ENCODE measurements around the gene MATN3. TPM values are rescaled to one million over a fixed set of nuclear protein-coding genes. Genes with fewer than 3 reads are reported as not detected.

The MATN3 gene
- total RNA-seq, 2 experiments from 2014 or later, result not detected

DNA sequence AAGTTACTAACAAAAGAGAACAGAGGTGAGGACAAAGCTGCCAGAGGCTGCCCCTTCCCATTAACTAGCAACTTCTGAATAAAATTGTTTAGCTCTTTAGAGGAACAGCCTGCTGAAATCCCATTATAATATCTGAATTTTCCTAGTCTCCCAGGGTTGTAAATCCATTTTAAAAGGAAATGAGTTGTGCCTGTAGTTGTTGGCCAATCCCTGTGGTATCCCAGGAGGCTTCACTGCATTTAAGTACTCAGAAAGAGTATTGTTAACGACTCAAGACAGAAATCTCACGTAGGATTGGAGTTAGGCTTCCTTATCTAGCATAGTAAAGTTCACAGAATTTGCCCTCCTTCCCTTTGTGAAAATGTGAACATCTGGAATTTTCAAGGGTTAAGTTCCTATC is 30.1 kb upstream of the MATN3 start:
- CTCF ChIA-PET, result interaction anchor here (1.3 kb wide), 1 partner anchor 141 kb away, joined by 3 read pairs; no protein-coding TSS in a partner anchor
- POLR2A ChIA-PET, result no interaction called here

DNA sequence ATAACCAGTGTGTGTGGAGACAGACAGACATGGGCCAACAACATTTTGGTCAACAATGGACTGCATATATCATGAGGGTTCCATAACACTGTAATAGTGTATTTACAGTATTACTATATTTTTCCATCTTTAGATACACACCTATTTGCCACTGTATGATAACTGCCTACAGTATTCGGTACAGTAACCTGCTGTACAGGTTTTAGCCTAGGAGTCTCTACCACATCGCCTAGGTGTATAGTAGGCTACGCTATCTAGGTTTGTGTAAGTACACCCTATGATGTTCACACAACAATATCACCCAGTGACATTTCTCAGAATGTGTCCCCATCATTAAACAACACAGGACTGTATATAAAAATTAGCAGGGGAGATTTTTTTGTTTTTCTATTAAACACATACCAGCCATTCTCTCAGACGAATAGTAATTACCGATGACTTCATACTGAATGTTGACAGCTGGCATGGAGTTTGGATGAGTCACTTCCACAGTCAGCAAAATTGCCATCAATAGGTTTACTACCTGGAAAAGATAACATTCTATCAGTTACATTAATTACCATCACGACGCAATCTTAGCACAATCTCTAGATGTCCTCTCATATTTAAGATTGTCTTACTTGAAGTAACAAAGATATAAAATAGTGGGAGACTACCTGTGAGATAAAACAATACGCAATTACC is 28.2 kb upstream of the MATN3 start:
- ChIA-PET CTCF (no interaction called here), POLR2A (no interaction called here)

DNA sequence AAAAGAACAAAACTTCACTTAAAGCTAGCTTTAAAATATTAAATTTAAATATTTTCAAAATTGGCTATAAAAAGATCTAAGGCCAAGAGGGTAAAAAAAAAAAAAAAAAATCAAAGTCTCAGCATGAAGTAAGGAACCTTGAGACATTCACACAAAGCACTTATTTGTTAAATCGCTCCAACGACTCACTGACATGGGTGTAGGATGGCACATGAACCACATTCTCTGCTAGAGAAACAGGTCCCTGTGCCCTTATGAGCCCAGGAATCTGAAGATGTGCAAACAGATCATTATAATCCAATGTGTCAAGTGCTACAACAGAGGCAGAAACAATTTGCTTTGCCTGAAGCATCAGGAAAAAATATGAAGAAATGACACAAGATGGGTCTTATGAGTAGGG is 25.2 kb upstream of the MATN3 start:
- ChIA-PET POLR2A (no interaction called here), CTCF (no interaction called here)

DNA sequence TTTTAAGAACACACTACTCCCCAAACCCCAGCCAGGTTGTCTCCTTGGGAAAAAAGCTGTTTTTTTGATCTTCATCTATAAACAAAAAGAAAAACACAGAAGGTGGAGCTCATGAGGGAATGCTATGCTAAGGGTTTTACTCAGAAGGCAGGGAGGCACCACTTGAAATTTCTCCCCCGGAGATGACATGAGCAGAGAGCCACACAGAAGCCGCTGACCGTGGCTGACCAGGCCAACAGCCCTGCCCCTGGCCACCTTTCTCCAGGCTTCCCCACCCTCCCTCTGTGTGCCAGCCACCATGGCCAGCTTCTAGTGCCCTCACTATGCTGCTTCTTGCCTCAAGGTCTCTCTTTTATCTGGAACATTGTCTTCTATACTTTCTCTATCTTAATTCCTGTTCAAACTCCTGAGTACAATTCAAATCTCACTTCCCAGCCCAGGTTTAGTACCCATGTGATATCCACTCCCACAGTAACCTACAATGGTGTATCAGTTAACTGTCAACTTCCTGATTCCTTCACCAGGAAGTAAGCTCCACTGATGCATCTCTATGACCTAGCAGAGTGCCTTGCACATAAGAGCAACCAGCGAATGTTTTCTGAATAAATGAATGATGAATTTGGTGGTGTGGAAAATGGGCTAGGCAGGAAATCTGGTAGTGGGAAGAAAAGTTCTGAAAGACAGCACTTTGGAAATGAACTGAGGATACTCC is 23.6 kb upstream of the MATN3 start:
- POLR2A ChIA-PET, result no interaction called here

DNA sequence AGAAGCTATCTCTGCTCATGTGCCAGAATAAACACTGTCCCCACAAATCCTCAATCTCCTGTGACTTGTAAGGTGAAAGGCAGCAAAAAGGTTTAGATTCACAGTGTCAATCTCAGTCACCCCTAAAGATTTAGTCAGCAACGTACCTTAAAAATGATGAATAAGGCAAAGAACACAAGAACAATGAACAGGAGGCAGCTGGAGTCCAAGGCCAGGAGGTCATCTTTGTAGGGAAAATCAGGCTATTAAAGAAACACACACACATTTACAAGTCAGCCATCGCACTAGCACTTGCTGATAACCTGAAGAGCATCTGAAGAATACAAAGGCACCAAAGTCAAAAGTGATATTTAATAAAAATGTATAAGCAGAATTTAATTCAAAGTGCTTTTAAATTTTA is 22.4 kb upstream of the MATN3 start:
- ChIA-PET POLR2A (no interaction called here), CTCF (no interaction called here)

More for the DNA sequence above, 23.6 kb upstream of the MATN3 start:
- CTCF ChIA-PET, result interaction anchor here (1.2 kb wide), 1 partner anchor 59 kb away, joined by 3 read pairs; no protein-coding TSS in a partner anchor

GRCh38 chr2:20034218-20034617 is 21.8 kb upstream of the MATN3 start:
- POLR2A ChIA-PET, result no interaction called here
- CTCF ChIA-PET, result interaction anchor here (0.5 kb wide), 1 partner anchor 195 kb away, joined by 3 read pairs; no protein-coding TSS in a partner anchor

- ChIA-PET CTCF (no interaction called here), POLR2A (no interaction called here)
These were observed 20.9 kb upstream of the MATN3 start for GRCh38 chr2:20033322-20033721.

DNA sequence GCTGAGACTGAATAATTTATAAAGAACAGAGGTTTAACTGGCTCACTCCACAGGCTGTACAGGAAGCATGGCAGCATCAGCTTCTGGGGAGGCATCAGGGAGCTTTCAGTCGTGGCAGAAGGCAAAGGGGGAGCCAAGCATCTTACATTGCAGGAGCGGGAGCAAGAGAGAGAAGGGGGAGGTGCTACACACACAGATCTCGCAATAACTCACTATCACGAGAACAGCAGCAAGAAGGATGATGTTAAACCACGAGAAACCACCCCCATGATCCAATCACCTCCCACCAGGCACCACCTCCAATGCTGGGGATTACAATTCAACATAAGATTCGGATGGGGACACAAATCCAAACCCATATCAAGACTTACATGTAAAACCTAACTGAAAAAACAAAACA is 17.8 kb upstream of the MATN3 start:
- POLR2A ChIA-PET, result no interaction called here
- CTCF ChIA-PET, result no interaction called here

DNA sequence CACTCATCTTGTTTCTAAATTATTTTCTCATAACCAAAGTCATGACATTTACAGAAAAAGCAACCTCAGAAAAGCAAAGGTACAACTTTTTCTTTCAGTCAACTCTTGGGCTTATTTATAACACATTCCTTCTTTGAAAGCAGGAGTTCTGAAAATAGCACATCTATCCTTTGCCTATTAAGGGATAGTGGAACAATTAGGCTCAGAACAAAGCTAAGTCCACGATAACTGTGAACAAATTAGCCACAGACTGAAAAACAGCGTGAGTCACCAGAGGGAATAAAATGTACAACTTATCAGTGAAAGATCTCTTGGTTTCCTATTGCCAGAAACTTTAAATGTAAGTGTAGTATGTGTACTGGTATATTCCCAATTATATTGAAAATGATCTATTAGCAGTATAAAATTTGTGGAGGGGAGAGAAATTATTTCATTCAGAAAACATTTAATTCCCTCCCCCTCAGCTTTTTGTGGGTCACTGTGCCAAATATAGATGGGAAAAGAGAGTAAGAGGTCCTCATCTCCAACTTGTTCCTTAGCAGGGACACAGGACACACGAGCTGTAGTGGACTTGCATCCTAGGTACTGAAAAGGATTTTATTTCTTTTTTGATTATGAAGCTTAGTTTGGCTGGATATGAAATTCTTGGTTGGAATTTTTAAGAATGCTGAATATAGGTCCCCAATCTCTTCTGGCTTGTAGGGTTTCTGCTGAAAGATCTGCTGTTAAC is 15.4 kb upstream of the MATN3 start:
- ChIA-PET CTCF (interaction anchor here (1.3 kb wide), 1 partner anchor 12 kb away, joined by 5 read pairs; no protein-coding TSS in a partner anchor), POLR2A (no interaction called here)

DNA sequence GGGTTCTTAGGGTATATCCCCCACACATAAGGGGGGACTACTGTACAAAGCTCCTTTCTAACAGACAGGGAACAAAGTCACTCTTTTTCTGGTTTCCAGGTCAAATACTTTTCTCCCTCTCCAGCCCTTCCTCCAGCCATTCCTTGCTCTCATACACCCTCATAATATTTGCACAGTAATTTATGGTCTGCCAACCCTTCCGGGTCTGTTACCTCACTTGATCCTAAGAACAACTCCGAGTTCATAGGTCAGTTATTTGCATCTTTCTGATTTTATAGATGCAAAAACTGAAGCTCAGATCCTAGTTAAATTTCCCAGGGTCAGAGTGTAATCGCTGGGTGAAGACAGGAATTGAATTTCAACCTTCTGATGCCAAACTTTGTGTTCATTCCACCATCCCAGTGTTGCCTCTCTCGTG is 14.8 kb upstream of the MATN3 start:
- POLR2A ChIA-PET, result no interaction called here
- CTCF ChIA-PET, result no interaction called here

GRCh38 chr2:20025065-20025786 is 12.8 kb upstream of the MATN3 start:
- CTCF ChIA-PET, result no interaction called here
- POLR2A ChIA-PET, result no interaction called here

DNA sequence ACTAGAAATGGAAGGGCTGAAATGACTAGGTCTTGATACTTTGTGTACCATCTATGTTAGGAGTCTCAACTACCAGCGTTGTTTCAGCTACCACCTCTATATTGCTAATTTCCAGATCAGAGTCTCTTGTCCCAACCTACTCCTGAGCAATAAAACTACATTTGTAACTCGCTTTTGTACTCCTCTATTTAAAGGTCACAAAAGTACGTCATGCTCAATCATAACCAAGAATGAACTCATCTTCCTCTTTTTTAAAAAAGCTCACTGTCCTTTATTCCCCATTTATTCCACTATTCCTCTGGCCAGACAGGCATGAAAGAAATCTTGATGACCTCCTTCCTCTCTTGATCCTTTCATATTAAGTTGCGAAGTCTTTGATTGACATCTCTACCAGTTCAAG is 11.2 kb upstream of the MATN3 start:
- ChIA-PET POLR2A (no interaction called here), CTCF (interaction anchor here (0.8 kb wide), 1 partner anchor 8 kb away, joined by 3 read pairs; no protein-coding TSS in a partner anchor)

DNA sequence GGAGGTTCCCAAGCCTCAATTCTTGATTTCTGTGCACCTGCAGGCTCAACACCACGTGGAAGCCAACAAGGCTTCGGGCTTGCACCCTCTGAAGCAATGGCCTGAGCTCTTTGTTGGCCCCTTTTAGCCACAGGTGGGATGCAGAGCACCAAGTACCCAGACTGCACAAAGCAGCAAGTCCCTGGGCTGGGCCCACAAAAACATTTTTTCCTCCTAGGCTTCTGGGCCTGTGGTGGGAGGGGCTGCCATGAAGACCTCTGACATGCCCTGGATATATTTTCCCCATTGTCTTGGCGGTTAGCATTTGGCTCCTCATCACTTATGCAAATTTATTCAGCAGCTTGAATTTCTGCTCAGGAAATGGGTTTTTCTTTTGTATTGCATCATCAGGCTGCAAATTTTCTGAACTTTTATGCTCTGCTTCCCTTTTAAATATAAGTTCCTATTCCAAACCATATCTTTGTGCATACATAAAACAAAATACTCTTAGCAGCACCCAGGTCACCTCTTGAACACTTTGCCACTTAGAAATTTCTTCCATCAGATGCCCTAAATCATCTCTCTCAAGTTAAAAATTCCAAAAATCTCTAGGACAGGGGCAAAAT is 9.0 kb upstream of the MATN3 start:
- POLR2A ChIA-PET, result no interaction called here
- CTCF ChIA-PET, result no interaction called here

DNA sequence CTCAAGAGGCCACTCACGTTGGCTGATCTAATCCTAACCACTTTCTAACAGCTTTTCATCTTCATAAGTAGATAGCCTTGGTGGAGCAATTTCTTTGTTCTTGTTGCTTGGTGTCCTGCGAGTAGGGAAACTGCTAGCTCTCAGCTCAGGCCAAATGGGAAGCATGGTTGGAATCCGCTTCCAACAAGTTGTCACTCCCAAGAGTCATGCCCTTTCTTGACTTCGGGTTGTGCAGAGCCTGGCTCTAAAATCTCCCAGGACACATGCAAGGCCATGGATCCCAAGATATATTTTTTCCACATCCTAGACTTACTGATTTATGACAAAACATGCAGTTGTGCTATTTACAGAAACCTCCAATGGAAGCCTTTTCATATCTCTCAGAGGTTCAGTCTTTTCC is 7.3 kb upstream of the MATN3 start:
- ChIA-PET CTCF (no interaction called here), POLR2A (no interaction called here)

- POLR2A ChIA-PET, result no interaction called here
- CTCF ChIA-PET, result no interaction called here
These were observed 6.2 kb upstream of the MATN3 start for GRCh38 chr2:20018601-20019152.

GRCh38 chr2:20016346-20016745 is 3.9 kb upstream of the MATN3 start:
- POLR2A ChIA-PET, result no interaction called here
- CTCF ChIA-PET, result interaction anchor here (0.5 to 3.1 kb wide), 6 partner anchors 14 to 104 kb away, joined by 3 to 16 read pairs (median 6); no protein-coding TSS in a partner anchor

- ChIA-PET POLR2A (no interaction called here), CTCF (interaction anchor here (0.5 to 3.1 kb wide), 9 partner anchors 8 to 104 kb away, joined by 3 to 16 read pairs (median 5); partner anchors contain the start of gene LAPTM4A)
These were observed 3.1 kb upstream of the MATN3 start for GRCh38 chr2:20015482-20016083.

DNA sequence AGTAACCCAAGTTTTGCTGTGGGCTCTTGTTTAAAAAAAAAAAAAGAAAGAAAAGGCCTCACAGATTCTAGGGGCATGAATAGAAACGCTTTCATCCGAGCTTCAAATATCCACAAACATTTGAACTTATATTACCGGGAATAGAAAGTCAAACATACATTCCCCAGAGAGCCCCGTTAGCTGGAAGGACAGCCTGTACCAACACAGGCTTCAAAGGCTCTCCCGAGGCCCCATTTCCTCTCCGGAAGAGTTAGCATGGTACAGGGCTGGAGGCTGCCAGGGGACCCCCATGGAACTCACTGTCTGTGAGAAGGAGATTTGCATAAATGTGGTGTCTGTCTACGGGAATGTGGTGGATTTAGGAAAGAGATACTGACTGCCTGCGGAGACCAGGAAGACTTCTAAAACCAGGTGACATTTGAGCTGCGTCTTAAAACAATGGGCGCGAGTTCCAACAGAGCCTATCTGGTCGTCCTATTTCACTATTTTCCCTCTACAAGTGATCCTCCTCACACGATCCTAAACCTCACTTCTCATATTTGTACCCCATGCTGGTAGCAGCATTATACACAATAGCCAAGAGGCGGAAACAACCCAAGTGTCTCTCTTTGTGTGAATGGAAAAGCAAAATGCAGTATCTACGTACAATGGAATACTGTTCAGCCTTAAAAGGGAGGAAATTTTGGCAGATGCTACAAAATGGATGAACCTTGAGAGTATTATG is 820 bp upstream of the MATN3 start:
- ChIA-PET POLR2A (no interaction called here), CTCF (interaction anchor here (0.7 to 3.1 kb wide), 3 partner anchors 53 to 86 kb away, joined by 3 to 16 read pairs (median 3); no protein-coding TSS in a partner anchor)

GRCh38 chr2:20012032-20012281 is 511 bp downstream of the MATN3 start:
- POLR2A ChIA-PET, result no interaction called here

More at GRCh38 chr2:20012032-20012281, 511 bp downstream of the MATN3 start:
- CTCF ChIA-PET, result no interaction called here

Measured in activated CD8-positive, alpha-beta memory T cell treated with anti-CD3 and anti-CD28 coated beads for 36 hours (primary cell).